Osteoblast (primary cell): ENCODE measurements around the gene SSTR1. TPM values are rescaled to one million over a fixed set of nuclear protein-coding genes. Genes with fewer than 3 reads are reported as not detected.

Source experiments
- DNase-seq: peaks from one replicate; pipeline ENCODE4 v3.0.0; 2011; ENCODE audit warnings: low spot score, mixed read lengths; ENCODE audit not compliant: insufficient read length; ENCODE audit errors: missing footprints
- H2AFZ ChIP-seq: 2 replicates; pipeline ENCODE4 v1.6.0; 2011; ENCODE audit warnings: mild to moderate bottlenecking, low read length
- H3K27ac ChIP-seq: 2 replicates; pipeline ENCODE4 v1.5.1; 2011; ENCODE audit warnings: mild to moderate bottlenecking, low read depth, low read length, moderate library complexity
- H3K27me3 ChIP-seq: 2 replicates; pipeline ENCODE4 v1.6.0; 2012; ENCODE audit warnings: mild to moderate bottlenecking, control low read depth, inconsistent platforms, low read length, moderate library complexity; ENCODE audit not compliant: insufficient read depth
- H3K36me3 ChIP-seq: 2 replicates; pipeline ENCODE4 v1.5.1; 2011; ENCODE audit warnings: mild to moderate bottlenecking, low read length, control low read depth, moderate library complexity; ENCODE audit not compliant: insufficient read depth
- H3K4me1 ChIP-seq: 2 replicates; pipeline ENCODE4 v1.5.1; 2011; ENCODE audit warnings: mild to moderate bottlenecking, low read length, control low read depth, moderate library complexity; ENCODE audit not compliant: insufficient read depth
- H3K4me2 ChIP-seq: 2 replicates; pipeline ENCODE4 v1.6.0; 2011; ENCODE audit warnings: mild to moderate bottlenecking, low read length; ENCODE audit not compliant: insufficient read depth
- H3K4me3 ChIP-seq: fragments of 200-600 bp; sonication (generic); 3 replicates; pipeline ENCODE4 v1.5.1; 2012; ENCODE audit warnings: mild to moderate bottlenecking, low read length, inconsistent platforms; ENCODE audit not compliant: insufficient read depth
- H3K79me2 ChIP-seq: 2 replicates; pipeline ENCODE4 v1.6.0; 2012; ENCODE audit warnings: mild to moderate bottlenecking, low read length, control low read depth, inconsistent platforms; ENCODE audit not compliant: insufficient read depth
- H3K9me3 ChIP-seq: 2 replicates; pipeline ENCODE4 v1.5.1; 2011; ENCODE audit warnings: low read depth, low read length, control low read depth
- H4K20me1 ChIP-seq: 2 replicates; pipeline ENCODE4 v1.6.0; 2012; ENCODE audit warnings: mild to moderate bottlenecking, low read length, control low read depth; ENCODE audit not compliant: insufficient read depth
- CTCF ChIP-seq: IDR thresholded peaks from 2 replicates; pipeline ENCODE4 v1.5.1; 2011; ENCODE audit warnings: mild to moderate bottlenecking, low read depth, low read length, moderate library complexity; ENCODE audit errors: extremely low read depth
- total RNA-seq: library from RNA; depleted of rRNA; stranded (reverse); fragments of >200 nt; gene quantifications from 2 replicates; pipeline ENCODE4 v1.2.3, GENCODE V29; 2012

The SSTR1 gene
- total RNA-seq, 1 donor: under 0.01 TPM

- Histone ChIP-seq H3K4me1 (no peaks in the 10 kb centered on the region), H3K79me2 (no peaks in the 10 kb centered on the region), H4K20me1 (no peaks in the 10 kb centered on the region), H3K9me3 (peaks cover 2% of the 10 kb centered on the region), H3K27me3 (no peaks in the 10 kb centered on the region), H3K27ac (no peak overlapping the region), H3K36me3 (no peaks in the 10 kb centered on the region), H3K4me3 (no peak overlapping the region), H3K4me2 (no peak overlapping the region), H2AFZ (no peak overlapping the region)
- no peak for TF ChIP-seq CTCF
- peak; percentile 18 for DNase-seq
Observed at GRCh38 chr14:38174711-38175110, 33.0 kb upstream of the SSTR1 start.

GRCh38 chr14:38175658-38176057 is 32.0 kb upstream of the SSTR1 start:
- Histone ChIP-seq H3K4me1 (no peaks in the 10 kb centered on the region), H4K20me1 (no peaks in the 10 kb centered on the region), H3K27ac (no peak overlapping the region), H3K4me3 (no peak overlapping the region), H3K9me3 (peaks cover 2% of the 10 kb centered on the region), H3K4me2 (no peak overlapping the region), H3K36me3 (no peaks in the 10 kb centered on the region), H3K27me3 (no peaks in the 10 kb centered on the region), H3K79me2 (no peaks in the 10 kb centered on the region), H2AFZ (no peak overlapping the region)
- DNase-seq: no peak
- TF ChIP-seq CTCF: no peak

GRCh38 chr14:38176379-38176778 is 31.3 kb upstream of the SSTR1 start:
- H3K4me2 ChIP-seq: no peak overlapping the region
- H3K4me3 ChIP-seq: no peak overlapping the region
- no peak overlapping the region for H3K27ac ChIP-seq
- DNase-seq: no peak
- H3K36me3 ChIP-seq: no peaks in the 10 kb centered on the region
- no peaks in the 10 kb centered on the region for H3K79me2 ChIP-seq
- H3K4me1 ChIP-seq: no peaks in the 10 kb centered on the region
- no peak overlapping the region for H2AFZ ChIP-seq
- peaks cover 2% of the 10 kb centered on the region for H3K9me3 ChIP-seq
- no peaks in the 10 kb centered on the region for H3K27me3 ChIP-seq
- no peaks in the 10 kb centered on the region for H4K20me1 ChIP-seq
- no peak for TF ChIP-seq CTCF

GRCh38 chr14:38184132-38184531 is 23.6 kb upstream of the SSTR1 start:
- no peak overlapping the region for H3K27ac ChIP-seq
- no peaks in the 10 kb centered on the region for H3K4me1 ChIP-seq
- H3K9me3 ChIP-seq: no peaks in the 10 kb centered on the region
- H3K79me2 ChIP-seq: no peaks in the 10 kb centered on the region
- no peak overlapping the region for H3K4me2 ChIP-seq
- H4K20me1 ChIP-seq: no peaks in the 10 kb centered on the region
- no peaks in the 10 kb centered on the region for H3K36me3 ChIP-seq
- no peak for TF ChIP-seq CTCF
- H3K27me3 ChIP-seq: no peaks in the 10 kb centered on the region
- no peak overlapping the region for H2AFZ ChIP-seq
- DNase-seq: no peak
- no peak overlapping the region for H3K4me3 ChIP-seq
